Transverse colon (tissue), 3 donors: ENCODE measurements around the gene CIROP.

Experiments
- CTCF ChIP-seq, 5 experiments: fragments of 200-600 bp in 3 of 5; fragments of 450-650 bp in 2 of 5; sonication (generic) in 3 of 5; IDR thresholded peaks; 1 replicate in 2 of 5; 2 replicates in 3 of 5; pipeline ENCODE4 v1.5.1; 2016 to 2017; ENCODE audit warnings: antibody characterized with exemption in 5 of 5, inconsistent platforms in 3 of 5, mild to moderate bottlenecking in 2 of 5, moderate library complexity in 1 of 5
- EP300 ChIP-seq: sonication (generic); formaldehyde crosslinking; IDR thresholded peaks from one replicate; pipeline ENCODE4 v1.6.1; 2017; ENCODE audit warnings: antibody characterized with exemption, low read depth
- POLR2A ChIP-seq: fragments of 450-650 bp; IDR thresholded peaks from one replicate; pipeline ENCODE4 v1.6.1; 2016; ENCODE audit warnings: antibody characterized with exemption, mild to moderate bottlenecking, moderate library complexity

- TF ChIP-seq EP300 (no peak), CTCF (IDR thresholded peaks at IDR 0.05) (no peak), POLR2A (no peak)
These were observed 42.8 kb downstream of the CIROP start for GRCh38 chr14:23062002-23062401.
